SU-DHL-6 (cell line): Measurements from ENCODE around the gene NANOS3.

Experiments used
- EZH2phosphoT487 ChIP-seq: fragments of 200-600 bp; sonication (generic), shearing (Covaris generic); conservative IDR thresholded peaks from 2 replicates; pipeline ENCODE4 v1.6.1; 2018; ENCODE audit warnings: mild to moderate bottlenecking, antibody characterized with exemption, low read length, moderate library complexity, mixed read lengths
- TF ChIP-seq, protein P1 (sequence below): fragments of 200-600 bp; sonication (generic); IDR thresholded peaks from one replicate; pipeline ENCODE4 v1.5.1; 2017; ENCODE audit warnings: antibody characterized with exemption, mild to moderate bottlenecking, low read length, moderate library complexity; ENCODE audit not compliant: insufficient read depth, poor library complexity, severe bottlenecking

- TF ChIP-seq, protein P1, sequence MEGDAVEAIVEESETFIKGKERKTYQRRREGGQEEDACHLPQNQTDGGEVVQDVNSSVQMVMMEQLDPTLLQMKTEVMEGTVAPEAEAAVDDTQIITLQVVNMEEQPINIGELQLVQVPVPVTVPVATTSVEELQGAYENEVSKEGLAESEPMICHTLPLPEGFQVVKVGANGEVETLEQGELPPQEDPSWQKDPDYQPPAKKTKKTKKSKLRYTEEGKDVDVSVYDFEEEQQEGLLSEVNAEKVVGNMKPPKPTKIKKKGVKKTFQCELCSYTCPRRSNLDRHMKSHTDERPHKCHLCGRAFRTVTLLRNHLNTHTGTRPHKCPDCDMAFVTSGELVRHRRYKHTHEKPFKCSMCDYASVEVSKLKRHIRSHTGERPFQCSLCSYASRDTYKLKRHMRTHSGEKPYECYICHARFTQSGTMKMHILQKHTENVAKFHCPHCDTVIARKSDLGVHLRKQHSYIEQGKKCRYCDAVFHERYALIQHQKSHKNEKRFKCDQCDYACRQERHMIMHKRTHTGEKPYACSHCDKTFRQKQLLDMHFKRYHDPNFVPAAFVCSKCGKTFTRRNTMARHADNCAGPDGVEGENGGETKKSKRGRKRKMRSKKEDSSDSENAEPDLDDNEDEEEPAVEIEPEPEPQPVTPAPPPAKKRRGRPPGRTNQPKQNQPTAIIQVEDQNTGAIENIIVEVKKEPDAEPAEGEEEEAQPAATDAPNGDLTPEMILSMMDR = no peak
- TF ChIP-seq EZH2phosphoT487 = no peak
These were observed 44.2 kb downstream of the NANOS3 start for GRCh38 chr19:13920940-13921747.
